ENCODE measurements around the gene FAM168A. TPM values are rescaled to one million over a fixed set of nuclear protein-coding genes. Genes with fewer than 3 reads are reported as not detected.

FAM168A gene
- total RNA-seq, 1 donor from 2014 or later = 21.2 TPM

- no peak for DNase-seq (ENCODE audit: low spot score)
- no peaks in the 10 kb centered on the region for H3K9me3 Mint-ChIP-seq (ENCODE audit: unreplicated experiment)
- H3K4me3 Mint-ChIP-seq (ENCODE audit: unreplicated experiment) = no peak overlapping the region
- no peak for TF ChIP-seq CTCF (IDR thresholded peaks at IDR 0.05; ENCODE audit: unreplicated experiment)
- H3K4me1 Mint-ChIP-seq (ENCODE audit: unreplicated experiment) = no peaks in the 10 kb centered on the region
- no peaks in the 10 kb centered on the region for H3K36me3 Mint-ChIP-seq (ENCODE audit: low read depth, unreplicated experiment)
- H3K27ac Mint-ChIP-seq (ENCODE audit: unreplicated experiment) = no peak overlapping the region
- H3K27me3 Mint-ChIP-seq (ENCODE audit: unreplicated experiment) = no peaks in the 10 kb centered on the region
Measured at GRCh38 chr11:73465023-73465675, 132.8 kb downstream of the FAM168A start.

GRCh38 chr11:73464347-73464746, 133.6 kb downstream of the FAM168A start:
- no peak for DNase-seq (ENCODE audit: low spot score)
- Mint-ChIP-seq H3K27ac (ENCODE audit: unreplicated experiment) (no peak overlapping the region), H3K9me3 (ENCODE audit: unreplicated experiment) (no peaks in the 10 kb centered on the region), H3K4me1 (ENCODE audit: unreplicated experiment) (no peaks in the 10 kb centered on the region), H3K4me3 (ENCODE audit: unreplicated experiment) (no peak overlapping the region), H3K36me3 (ENCODE audit: low read depth, unreplicated experiment) (no peaks in the 10 kb centered on the region), H3K27me3 (ENCODE audit: unreplicated experiment) (no peaks in the 10 kb centered on the region)
- no peak for TF ChIP-seq CTCF (IDR thresholded peaks at IDR 0.05; ENCODE audit: unreplicated experiment)

GRCh38 chr11:73463359-73463758, 134.6 kb downstream of the FAM168A start:
- Mint-ChIP-seq H3K4me1 (ENCODE audit: unreplicated experiment) (no peaks in the 10 kb centered on the region), H3K4me3 (ENCODE audit: unreplicated experiment) (no peak overlapping the region), H3K36me3 (ENCODE audit: low read depth, unreplicated experiment) (no peaks in the 10 kb centered on the region), H3K27me3 (ENCODE audit: unreplicated experiment) (no peaks in the 10 kb centered on the region), H3K27ac (ENCODE audit: unreplicated experiment) (no peak overlapping the region), H3K9me3 (ENCODE audit: unreplicated experiment) (no peaks in the 10 kb centered on the region)
- DNase-seq (ENCODE audit: low spot score) = no peak
- no peak for TF ChIP-seq CTCF (IDR thresholded peaks at IDR 0.05; ENCODE audit: unreplicated experiment)

- no peak overlapping the region for H3K4me3 Mint-ChIP-seq (ENCODE audit: unreplicated experiment)
- no peaks in the 10 kb centered on the region for H3K27me3 Mint-ChIP-seq (ENCODE audit: unreplicated experiment)
- H3K27ac Mint-ChIP-seq (ENCODE audit: unreplicated experiment) = no peak overlapping the region
Measured at GRCh38 chr11:73461964-73462363, 135.9 kb downstream of the FAM168A start.

More at GRCh38 chr11:73461964-73462363, 135.9 kb downstream of the FAM168A start:
- Mint-ChIP-seq H3K36me3 (ENCODE audit: low read depth, unreplicated experiment) (no peaks in the 10 kb centered on the region), H3K4me1 (ENCODE audit: unreplicated experiment) (no peaks in the 10 kb centered on the region), H3K9me3 (ENCODE audit: unreplicated experiment) (no peaks in the 10 kb centered on the region)
- DNase-seq (ENCODE audit: low spot score) = no peak
- TF ChIP-seq CTCF (IDR thresholded peaks at IDR 0.05; ENCODE audit: unreplicated experiment) = no peak

Measured in endothelial cell (in vitro differentiated cells).